HepG2 (cell line): ENCODE measurements around the gene ZCCHC3. TPM values are rescaled to one million over a fixed set of nuclear protein-coding genes. Genes with fewer than 3 reads are reported as not detected.

Experiments
- FIP1L1 ChIP-seq: fragments of 200-400 bp; formaldehyde crosslinking; IDR thresholded peaks from 2 replicates; pipeline ENCODE4 v1.6.1; 2018; ENCODE audit warnings: low read depth, mild to moderate bottlenecking, low read length, moderate library complexity, borderline replicate concordance; ENCODE audit not compliant: insufficient read depth
- HDAC2 ChIP-seq: sonication (generic); formaldehyde crosslinking; IDR thresholded peaks from 2 replicates; pipeline ENCODE4 v1.4.0; 2020; ENCODE audit warnings: missing genetic modification reagents
- HES4 ChIP-seq: sonication (generic); formaldehyde crosslinking; IDR thresholded peaks from 2 replicates; pipeline ENCODE4 v1.9.0; 2021; ENCODE audit warnings: mild to moderate bottlenecking, missing genetic modification reagents, borderline replicate concordance
- HNRNPK ChIP-seq: fragments of 200-400 bp; formaldehyde crosslinking; IDR thresholded peaks from 2 replicates; pipeline ENCODE4 v1.6.1; 2018; ENCODE audit warnings: low read length, low read depth, moderate library complexity, mild to moderate bottlenecking; ENCODE audit not compliant: poor library complexity, severe bottlenecking
- NFE2 ChIP-seq: sonication (generic); formaldehyde crosslinking; IDR thresholded peaks from 2 replicates; pipeline ENCODE4 v1.4.0; 2020; ENCODE audit warnings: missing genetic modification reagents
- RELA ChIP-seq: sonication (generic); formaldehyde crosslinking; IDR thresholded peaks from 2 replicates; pipeline ENCODE4 v1.4.0; 2020; ENCODE audit warnings: missing genetic modification reagents
- RFXANK ChIP-seq: IDR thresholded peaks from 2 replicates; pipeline ENCODE4 v1.6.1; 2016
- SIX1 ChIP-seq: sonication (generic); formaldehyde crosslinking; IDR thresholded peaks from 2 replicates; pipeline ENCODE4 v1.4.0; 2020; ENCODE audit warnings: missing genetic modification reagents, borderline replicate concordance
- TERF1 ChIP-seq: sonication (generic); formaldehyde crosslinking; IDR thresholded peaks from 2 replicates; pipeline ENCODE4 v1.8.0; 2022; ENCODE audit warnings: mild to moderate bottlenecking, missing genetic modification reagents, moderate library complexity
- TMF1 ChIP-seq: sonication (generic); formaldehyde crosslinking; IDR thresholded peaks from 2 replicates; pipeline ENCODE4 v1.8.1; 2022; ENCODE audit warnings: low read depth, missing genetic modification reagents
- XRCC5 ChIP-seq: fragments of 200-400 bp; formaldehyde crosslinking; optimal IDR thresholded peaks from 2 replicates; pipeline ENCODE3; 2017; ENCODE audit warnings: mild to moderate bottlenecking, low read length
- ZNF275 ChIP-seq: sonication (generic); formaldehyde crosslinking; IDR thresholded peaks from 2 replicates; pipeline ENCODE4 v1.8.0; 2022; ENCODE audit warnings: missing genetic modification reagents, mild to moderate bottlenecking, inconsistent platforms, borderline replicate concordance
- ZNF564 ChIP-seq: sonication (generic); formaldehyde crosslinking; IDR thresholded peaks from 2 replicates; pipeline ENCODE4 v1.8.1; 2023; ENCODE audit warnings: mild to moderate bottlenecking, missing genetic modification reagents
- ZNF597 ChIP-seq: sonication (generic); formaldehyde crosslinking; IDR thresholded peaks from 2 replicates; pipeline ENCODE4 v1.5.0; 2020; ENCODE audit warnings: missing genetic modification reagents
- ZNF607 ChIP-seq: sonication (generic); formaldehyde crosslinking; IDR thresholded peaks from 2 replicates; pipeline ENCODE4 v1.5.1; 2020; ENCODE audit warnings: missing genetic modification reagents, mild to moderate bottlenecking, borderline replicate concordance
- ZNF629 ChIP-seq: sonication (generic); formaldehyde crosslinking; conservative IDR thresholded peaks from 2 replicates; pipeline ENCODE4 v1.5.0; 2020; ENCODE audit warnings: missing genetic modification reagents
- ZNF646 ChIP-seq: sonication (generic); formaldehyde crosslinking; IDR thresholded peaks from 2 replicates; pipeline ENCODE4 v1.9.0; 2021; ENCODE audit warnings: mild to moderate bottlenecking, missing genetic modification reagents
- ZNF713 ChIP-seq: sonication (generic); formaldehyde crosslinking; IDR thresholded peaks from 2 replicates; pipeline ENCODE4 v1.4.0; 2020; ENCODE audit warnings: mild to moderate bottlenecking, missing genetic modification reagents
- ZNF740 ChIP-seq: sonication (generic); formaldehyde crosslinking; IDR thresholded peaks from 2 replicates; pipeline ENCODE4 v1.4.0; 2020; ENCODE audit warnings: missing genetic modification reagents
- polyA plus RNA-seq, 8 experiments: library from polyadenylated mRNA; depleted of rRNA in 3 of 8; stranded (reverse) in 7 of 8; unstranded in 1 of 8; fragments of >200 nt; fragmentation: Illumina TruSeq in 4 of 8; extraction: Trizol in 4 of 8; gene quantifications; 2 replicates each; pipeline versions ENCODE4 v1.2.1 to v1.2.3, GENCODE V29; 2011 to 2016; ENCODE audit warnings: low read depth in 4 of 8, missing spikeins in 1 of 8, mixed read lengths in 1 of 8; ENCODE audit not compliant: insufficient read depth in 1 of 8
- total RNA-seq, 5 experiments: library from RNA; depleted of rRNA; stranded (reverse); fragments of >200 nt; fragmentation: Illumina TruSeq; extraction: Trizol; gene quantifications; 2 replicates each; pipeline ENCODE4 v1.2.3, GENCODE V29; 2016; ENCODE audit warnings: low read depth in 1 of 5

Gene ZCCHC3
- total and polyA plus RNA-seq, 2 of the 13 experiments (the other 11 are each of a cell fraction or from before 2014, with no cell fraction given), result 46.6 to 63.0 TPM

- TF ChIP-seq ZNF646 (CRISPR knock-in tag) (no peak), XRCC5 (no peak), FIP1L1 (no peak), HDAC2 (CRISPR knock-in tag) (no peak), ZNF607 (CRISPR knock-in tag) (no peak), HES4 (CRISPR knock-in tag) (peak; percentile 67), ZNF629 (peak; percentile 96), ZNF564 (CRISPR knock-in tag) (no peak), ZNF713 (CRISPR knock-in tag) (no peak), ZNF275 (CRISPR knock-in tag) (no peak), ZNF597 (no peak), TMF1 (no peak), SIX1 (CRISPR knock-in tag) (no peak), TERF1 (CRISPR knock-in tag) (no peak), RELA (no peak), ZNF740 (CRISPR knock-in tag) (no peak), NFE2 (CRISPR knock-in tag) (0 out of 2 replicates have a peak, but pooled peaks have one; percentile 2), RFXANK (CRISPR knock-in tag) (no peak), HNRNPK (no peak)
Observed at GRCh38 chr20:328027-328974, 30.9 kb downstream of the ZCCHC3 start (continued).
